PC-3 (cell line): ENCODE results near the gene CCM2. TPM values are rescaled to one million over a fixed set of nuclear protein-coding genes. Genes with fewer than 3 reads are reported as not detected.

Experiments used
- ATAC-seq: fragments of 200-7000 bp; cut with Tn5 transposase; 2 replicates; pipeline ENCODE4 v1.9.1; 2020; ENCODE audit warnings: mild to moderate bottlenecking, moderate library complexity
- BruUV-seq: library from RNA; stranded (reverse); fragments of 400-500 nt; replicated peaks from 2 replicates; lab custom pipeline; 2021; lab: Mats Ljungman, UMichigan
- CTCF ChIA-PET: fragments of 300-600 bp; sonication (Branson Sonifier 250); formaldehyde crosslinking; loops from one replicate; lab custom pipeline; 2022; ENCODE audit warnings: antibody characterized with exemption; lab: Charles Lee
- POLR2A ChIA-PET: fragments of 300-600 bp; sonication (Branson Sonifier 250); formaldehyde crosslinking; loops from one replicate; lab custom pipeline; 2022; ENCODE audit warnings: antibody characterized with exemption; ENCODE audit not compliant: unreplicated experiment; lab: Charles Lee
- DNase-seq: peaks from one replicate; pipeline ENCODE4 v3.0.0-alpha.2; 2015
- H2AFZ ChIP-seq: fragments of 300-600 bp; sonication (generic); 2 replicates; pipeline ENCODE4 v1.6.0; 2016; ENCODE audit warnings: antibody characterized with exemption, low read length
- H3F3A ChIP-seq: fragments of 300-600 bp; sonication (generic); one replicate; pipeline ENCODE4 v1.6.0; 2017; ENCODE audit warnings: antibody characterized with exemption, low read length, control low read depth, mild to moderate bottlenecking; ENCODE audit not compliant: unreplicated experiment
- H3K27ac ChIP-seq: fragments of 300-600 bp; sonication (generic); 2 replicates; pipeline ENCODE4 v1.5.1; 2016; ENCODE audit warnings: mild to moderate bottlenecking, low read length
- H3K27me3 ChIP-seq: fragments of 300-600 bp; sonication (generic); 2 replicates; pipeline ENCODE4 v1.6.1; 2016; ENCODE audit warnings: low read length, mixed read lengths
- H3K36me3 ChIP-seq: fragments of 300-600 bp; sonication (generic); 2 replicates; pipeline ENCODE4 v1.6.1; 2016; ENCODE audit warnings: low read depth, mixed run types, low read length, mixed read lengths
- H3K4me1 ChIP-seq: fragments of 300-600 bp; sonication (generic); 2 replicates; pipeline ENCODE4 v1.5.1; 2016; ENCODE audit warnings: low read length; ENCODE audit not compliant: insufficient read depth
- H3K4me2 ChIP-seq: fragments of 300-600 bp; sonication (generic); 2 replicates; pipeline ENCODE4 v1.6.0; 2016; ENCODE audit warnings: low read length
- H3K4me3 ChIP-seq: fragments of 300-600 bp; sonication (generic); 2 replicates; pipeline ENCODE4 v1.5.1; 2016; ENCODE audit warnings: mild to moderate bottlenecking, low read length, mixed read lengths
- H3K79me2 ChIP-seq: fragments of 300-600 bp; sonication (generic); 2 replicates; pipeline ENCODE4 v1.6.1; 2017; ENCODE audit warnings: low read length, mixed read lengths
- H3K9ac ChIP-seq: fragments of 300-600 bp; sonication (generic); 2 replicates; pipeline ENCODE4 v1.6.0; 2016; ENCODE audit warnings: mild to moderate bottlenecking, low read length
- H3K9me2 ChIP-seq: fragments of 300-600 bp; sonication (generic); replicated peaks from 2 replicates; pipeline ENCODE4 v1.6.1; 2016; ENCODE audit warnings: mixed run types, low read length, mixed read lengths
- H3K9me3 ChIP-seq: fragments of 300-600 bp; sonication (generic); 2 replicates; pipeline ENCODE4 v1.6.1; 2016; ENCODE audit warnings: low read length, mixed read lengths
- H4K20me1 ChIP-seq: fragments of 300-600 bp; sonication (generic); 2 replicates; pipeline ENCODE4 v1.6.1; 2016; ENCODE audit warnings: low read length, mixed read lengths
- EZH2 ChIP-seq: fragments of 300-600 bp; sonication (generic); IDR thresholded peaks from one replicate; pipeline ENCODE4 v1.6.1; 2017; ENCODE audit warnings: antibody characterized with exemption, mild to moderate bottlenecking, low read length; ENCODE audit not compliant: unreplicated experiment
- EZH2phosphoT487 ChIP-seq: fragments of 300-600 bp; sonication (generic); IDR thresholded peaks from 2 replicates; pipeline ENCODE4 v1.6.1; 2018; ENCODE audit warnings: mild to moderate bottlenecking, antibody characterized with exemption, low read length, borderline replicate concordance
- intact Hi-C: fragments of 100-400 bp; cut with micrococcal nuclease; formaldehyde crosslinking; loops from 2 replicates; pipeline ENCODE4 v1.9.0; 2023
- total RNA-seq: library from RNA; depleted of rRNA; stranded (reverse); fragments of >200 nt; gene quantifications from 2 replicates; pipeline ENCODE4 v1.2.3, GENCODE V29; 2014
- TF ChIP-seq, protein P1 (sequence below): fragments of 300-600 bp; sonication (generic); conservative IDR thresholded peaks from 2 replicates; pipeline ENCODE4 v1.5.1; 2017; ENCODE audit warnings: antibody characterized with exemption, low read depth, mild to moderate bottlenecking, low read length

The CCM2 gene
- total RNA-seq, 1 experiment from 2014 or later = 56.6 TPM

DNA sequence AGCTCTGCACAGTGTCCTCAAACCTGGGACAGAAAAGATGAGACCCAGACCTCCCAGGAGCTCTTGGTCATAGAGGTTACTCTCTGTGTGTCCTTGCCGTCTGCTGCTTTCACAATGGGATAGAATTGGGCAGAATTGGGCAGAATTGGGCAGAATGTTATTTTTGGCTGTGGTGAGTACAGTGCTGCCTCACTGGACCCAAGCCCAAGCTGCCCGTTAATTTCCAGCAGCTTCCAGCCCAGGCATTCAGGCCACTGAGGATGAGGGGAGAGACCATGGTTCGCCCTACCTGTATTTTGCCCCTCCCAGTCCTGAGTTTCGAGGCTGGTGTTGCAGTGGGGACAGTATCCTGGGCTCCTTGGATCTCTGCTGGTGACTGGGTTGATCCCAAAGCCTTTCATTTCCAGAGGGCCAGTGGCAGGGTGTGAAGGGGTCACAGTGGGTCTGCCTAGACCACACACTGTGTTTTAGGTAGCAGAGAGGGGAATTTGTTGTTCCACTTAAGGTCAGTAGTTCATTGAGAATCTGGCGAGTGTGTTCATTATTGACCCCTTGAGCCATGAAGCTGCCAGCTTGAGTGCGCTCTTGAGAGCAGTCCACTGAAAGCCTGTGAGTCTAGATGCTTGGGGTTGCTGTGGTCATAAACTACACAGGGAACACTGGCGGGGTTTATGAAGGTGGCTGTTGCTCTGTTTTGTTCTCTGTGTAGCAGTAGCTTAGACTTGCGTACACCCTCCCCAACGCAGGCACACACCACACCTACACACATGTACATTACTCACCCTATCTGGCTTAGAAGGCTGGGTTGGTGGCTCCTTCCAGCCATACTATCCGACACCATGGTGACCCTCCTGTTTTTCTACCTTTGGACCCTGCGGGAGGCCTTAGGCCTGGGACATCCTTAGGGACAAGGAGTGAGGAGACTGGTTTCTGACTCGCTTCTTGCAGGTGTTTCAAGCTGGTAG is 65.3 kb downstream of the CCM2 start:
- CTCF ChIA-PET = no interaction called here
- Histone ChIP-seq H3K4me1 (no peaks in the 10 kb centered on the region), H3K79me2 (no peaks in the 10 kb centered on the region), H4K20me1 (no peaks in the 10 kb centered on the region), H3K36me3 (no peaks in the 10 kb centered on the region; the same call in 1 of the 2 replicates), H3K9me2 (no peaks in the 10 kb centered on the region), H3F3A (no peaks in the 10 kb centered on the region), H3K4me2 (no peak overlapping the region), H3K27me3 (no peaks in the 10 kb centered on the region), H2AFZ (no peak overlapping the region), H3K27ac (no peak overlapping the region), H3K9ac (no peak overlapping the region), H3K4me3 (no peak overlapping the region), H3K9me3 (no peaks in the 10 kb centered on the region)
- POLR2A ChIA-PET = no interaction called here
- intact Hi-C loops = no loop called here
- ATAC-seq (no peak), DNase-seq (no peak)
- no TSS peak for BruUV-seq
- TF ChIP-seq, protein P1, sequence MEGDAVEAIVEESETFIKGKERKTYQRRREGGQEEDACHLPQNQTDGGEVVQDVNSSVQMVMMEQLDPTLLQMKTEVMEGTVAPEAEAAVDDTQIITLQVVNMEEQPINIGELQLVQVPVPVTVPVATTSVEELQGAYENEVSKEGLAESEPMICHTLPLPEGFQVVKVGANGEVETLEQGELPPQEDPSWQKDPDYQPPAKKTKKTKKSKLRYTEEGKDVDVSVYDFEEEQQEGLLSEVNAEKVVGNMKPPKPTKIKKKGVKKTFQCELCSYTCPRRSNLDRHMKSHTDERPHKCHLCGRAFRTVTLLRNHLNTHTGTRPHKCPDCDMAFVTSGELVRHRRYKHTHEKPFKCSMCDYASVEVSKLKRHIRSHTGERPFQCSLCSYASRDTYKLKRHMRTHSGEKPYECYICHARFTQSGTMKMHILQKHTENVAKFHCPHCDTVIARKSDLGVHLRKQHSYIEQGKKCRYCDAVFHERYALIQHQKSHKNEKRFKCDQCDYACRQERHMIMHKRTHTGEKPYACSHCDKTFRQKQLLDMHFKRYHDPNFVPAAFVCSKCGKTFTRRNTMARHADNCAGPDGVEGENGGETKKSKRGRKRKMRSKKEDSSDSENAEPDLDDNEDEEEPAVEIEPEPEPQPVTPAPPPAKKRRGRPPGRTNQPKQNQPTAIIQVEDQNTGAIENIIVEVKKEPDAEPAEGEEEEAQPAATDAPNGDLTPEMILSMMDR = no peak
- TF ChIP-seq EZH2 (no peak), EZH2phosphoT487 (no peak)

DNA sequence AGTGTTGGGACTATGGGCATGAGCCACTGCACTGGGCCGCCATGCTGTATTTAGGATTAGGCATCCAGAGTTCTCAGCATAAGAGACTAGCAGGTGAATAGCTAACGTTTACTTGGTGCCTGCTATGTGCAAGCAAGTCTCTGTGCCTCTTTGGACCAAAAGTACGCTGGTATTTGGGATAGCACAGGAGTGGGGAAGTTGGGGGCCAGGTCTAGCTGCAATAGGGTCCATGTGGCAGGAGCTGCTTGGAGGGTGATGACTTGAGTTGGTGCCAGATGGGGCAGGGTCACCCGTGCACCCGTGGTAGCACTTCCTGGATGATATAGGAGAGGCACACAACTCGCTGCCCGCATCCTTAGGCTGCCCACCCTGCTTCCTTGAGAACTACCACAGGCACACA is 66.4 kb downstream of the CCM2 start:
- Histone ChIP-seq H2AFZ (no peak overlapping the region), H3K4me2 (no peak overlapping the region), H3K27me3 (no peaks in the 10 kb centered on the region), H3K4me3 (no peak overlapping the region), H3K9ac (no peak overlapping the region), H3F3A (no peaks in the 10 kb centered on the region), H3K4me1 (no peaks in the 10 kb centered on the region), H3K9me3 (no peaks in the 10 kb centered on the region), H4K20me1 (no peaks in the 10 kb centered on the region), H3K36me3 (no peaks in the 10 kb centered on the region; the same call in 1 of the 2 replicates), H3K79me2 (no peaks in the 10 kb centered on the region), H3K9me2 (no peaks in the 10 kb centered on the region), H3K27ac (no peak overlapping the region)
- no TSS peak for BruUV-seq
- TF ChIP-seq, protein P1 = no peak
- TF ChIP-seq EZH2 = no peak
- no peak for TF ChIP-seq EZH2phosphoT487
- no peak for ATAC-seq
- intact Hi-C loops = no loop called here
- POLR2A ChIA-PET = no interaction called here
- DNase-seq = no peak
- CTCF ChIA-PET = no interaction called here

DNA sequence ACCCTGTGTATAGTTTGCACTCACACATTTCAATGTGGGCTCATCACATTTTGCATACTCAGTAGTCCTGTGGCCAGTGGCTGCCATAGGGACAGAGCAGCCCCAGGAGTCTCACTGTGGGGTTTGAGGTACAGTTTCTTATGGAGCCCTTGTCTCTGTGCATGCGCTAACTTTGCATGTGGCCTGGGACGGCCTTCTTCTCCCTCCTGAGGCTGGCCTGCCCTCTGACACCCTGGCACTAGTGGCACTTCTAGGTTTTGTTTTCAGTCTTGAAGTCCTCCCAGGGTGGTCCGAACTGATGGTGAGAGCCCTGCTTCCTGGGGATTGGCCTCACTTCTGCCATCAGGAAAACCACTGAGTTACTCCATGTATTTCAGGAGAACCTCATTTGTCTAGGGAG is 67.6 kb downstream of the CCM2 start:
- no peak for ATAC-seq
- peaks cover 3% of the 10 kb centered on the region; the same call in 1 of the 2 replicates for H3K36me3 ChIP-seq
- intact Hi-C loops = no loop called here
- BruUV-seq = no TSS peak
- H2AFZ ChIP-seq = no peak overlapping the region
- no peaks in the 10 kb centered on the region for H4K20me1 ChIP-seq
- no peak overlapping the region for H3K27ac ChIP-seq
- H3F3A ChIP-seq = no peaks in the 10 kb centered on the region
- H3K9ac ChIP-seq = no peak overlapping the region
- H3K9me3 ChIP-seq = no peaks in the 10 kb centered on the region
- no peak overlapping the region for H3K4me3 ChIP-seq
- H3K4me2 ChIP-seq = no peak overlapping the region
- H3K9me2 ChIP-seq = no peaks in the 10 kb centered on the region
- CTCF ChIA-PET = no interaction called here
- POLR2A ChIA-PET = no interaction called here
- no peaks in the 10 kb centered on the region for H3K27me3 ChIP-seq
- TF ChIP-seq, protein P1 = no peak
- no peak for TF ChIP-seq EZH2
- TF ChIP-seq EZH2phosphoT487 = no peak
- H3K79me2 ChIP-seq = no peaks in the 10 kb centered on the region
- DNase-seq = no peak
- no peaks in the 10 kb centered on the region for H3K4me1 ChIP-seq
